ENCODE results near the gene RHOU.
A peak's percentile ranks its signal among the peaks of the same experiment; 100 is the strongest.
"Not testable (repeated sequence)": the region's sequence is repeated elsewhere in the genome, so short reads cannot be mapped to it uniquely, and the experiment has no call there.

RHOU gene

DNA sequence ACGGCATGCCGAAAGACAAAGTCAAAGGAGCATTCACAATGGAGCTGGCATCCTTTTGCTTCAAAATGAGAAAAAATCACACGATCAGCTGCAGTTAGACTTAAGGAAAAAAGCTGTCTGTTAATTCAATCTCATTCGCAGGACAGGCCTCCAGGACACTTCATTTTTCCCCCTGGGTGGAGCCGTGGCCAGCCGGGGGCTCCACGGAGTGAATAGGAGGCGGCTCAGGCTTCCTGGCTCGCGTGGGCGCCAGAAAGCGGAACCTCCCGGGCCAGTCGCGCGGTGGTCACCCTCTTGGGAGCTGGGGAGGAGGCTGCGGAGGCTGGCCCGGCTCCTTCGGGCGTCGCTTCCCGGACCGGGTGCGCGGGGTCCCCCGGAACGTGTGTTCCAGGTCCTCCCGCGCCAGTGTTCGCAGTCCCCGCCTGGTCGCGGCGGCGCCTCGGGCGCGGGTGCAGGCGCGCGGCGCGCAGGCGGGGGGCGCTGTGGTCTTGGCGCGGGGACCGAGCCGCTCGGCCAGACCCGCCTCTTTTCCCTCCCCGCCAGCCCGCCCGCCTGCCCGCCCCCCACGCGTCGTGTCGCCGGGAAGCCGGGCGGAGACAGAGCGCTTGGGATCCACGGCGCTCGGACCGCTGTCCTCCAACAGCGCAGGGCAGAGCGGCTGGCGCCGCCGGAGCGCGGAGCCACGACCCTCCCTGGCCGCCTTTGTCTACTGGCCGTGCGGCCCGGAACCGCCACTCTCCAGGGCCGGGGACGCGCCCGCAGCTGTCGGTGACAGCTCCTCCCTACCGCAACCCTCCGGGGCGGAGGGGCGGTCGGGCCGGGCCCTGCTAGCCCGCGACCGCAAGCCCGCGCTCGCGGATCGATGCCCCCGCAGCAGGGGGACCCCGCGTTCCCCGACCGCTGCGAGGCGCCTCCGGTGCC is at the start of gene RHOU:
TSS of gene RHOU (plus strand) at position 599 of the 921 bp plus-strand sequence. CDS start at position 863, 264 bp downstream.
- peak; percentile 88 for DNase-seq

DNA sequence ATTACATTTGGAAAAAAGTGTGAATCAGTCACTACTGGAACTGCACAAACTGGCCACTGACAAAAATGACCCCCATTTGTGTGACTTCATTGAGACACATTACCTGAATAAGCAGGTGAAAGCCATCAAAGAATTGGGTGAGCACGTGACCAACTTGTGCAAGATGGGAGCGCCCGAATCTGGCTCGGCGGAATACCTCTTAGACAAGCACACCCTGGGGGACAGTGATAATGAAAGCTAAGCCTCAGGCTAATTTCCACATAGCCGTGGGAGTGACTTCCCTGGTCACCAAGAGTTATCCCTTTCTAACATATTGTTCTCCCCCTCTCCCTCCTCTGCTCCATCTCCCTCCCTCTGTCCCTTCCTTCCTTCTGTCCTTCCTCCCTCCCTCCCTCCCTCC is 47.7 kb upstream of the RHOU start:
- no peak for DNase-seq

- no peak for DNase-seq
Observed at GRCh38 chr1:228689255-228689654, 46.0 kb upstream of the RHOU start.

GRCh38 chr1:228691211-228691610 is 44.1 kb upstream of the RHOU start:
- no peak for DNase-seq

GRCh38 chr1:228691926-228692325 is 43.4 kb upstream of the RHOU start:
- DNase-seq = no peak

- DNase-seq = not testable (repeated sequence)
Observed at GRCh38 chr1:228694447-228694846, 40.8 kb upstream of the RHOU start.

DNA sequence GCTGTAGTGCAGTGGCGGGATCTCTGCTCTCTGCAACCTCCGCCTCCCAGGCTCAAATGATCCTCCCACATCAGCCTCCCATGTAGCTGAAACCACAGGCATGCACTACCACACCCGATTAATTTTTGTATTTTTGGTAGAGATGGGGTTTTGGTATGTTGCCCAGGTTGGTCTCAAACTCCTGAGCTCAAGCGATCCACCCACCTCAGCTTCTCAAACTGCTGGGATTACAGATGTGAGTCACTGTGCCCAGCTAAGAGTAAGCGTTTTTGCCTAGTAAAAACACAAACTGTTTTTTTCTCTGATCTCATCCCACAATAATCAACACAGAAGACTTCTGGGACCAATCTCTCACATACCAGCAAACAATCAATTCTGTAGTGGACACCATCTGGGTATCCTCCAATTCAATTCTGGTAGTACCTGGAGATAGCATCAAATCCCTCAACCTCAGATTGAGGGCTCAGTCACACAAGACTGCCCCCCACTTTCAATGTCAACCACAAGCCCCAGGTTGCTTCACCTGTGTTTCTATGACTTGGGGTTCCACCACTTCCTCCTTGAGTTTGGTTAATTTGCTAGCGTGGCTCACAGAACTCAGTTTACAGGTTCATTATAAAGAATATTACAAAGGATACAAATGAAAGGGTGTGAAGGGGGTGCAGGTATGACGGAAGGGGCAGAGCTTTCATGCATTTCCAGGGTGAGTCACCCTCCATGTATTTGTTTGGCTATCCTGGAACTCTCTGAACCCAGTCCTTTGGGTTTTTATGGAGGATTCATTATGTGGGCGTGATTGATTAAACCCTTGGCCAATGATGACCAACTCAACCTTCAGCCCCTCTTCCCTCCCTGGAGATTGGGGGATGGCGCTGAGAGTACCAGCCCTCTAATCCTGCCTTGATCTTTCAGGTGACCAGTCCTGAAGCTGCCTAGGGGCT is 40.0 kb upstream of the RHOU start:
- no peak for DNase-seq

DNA sequence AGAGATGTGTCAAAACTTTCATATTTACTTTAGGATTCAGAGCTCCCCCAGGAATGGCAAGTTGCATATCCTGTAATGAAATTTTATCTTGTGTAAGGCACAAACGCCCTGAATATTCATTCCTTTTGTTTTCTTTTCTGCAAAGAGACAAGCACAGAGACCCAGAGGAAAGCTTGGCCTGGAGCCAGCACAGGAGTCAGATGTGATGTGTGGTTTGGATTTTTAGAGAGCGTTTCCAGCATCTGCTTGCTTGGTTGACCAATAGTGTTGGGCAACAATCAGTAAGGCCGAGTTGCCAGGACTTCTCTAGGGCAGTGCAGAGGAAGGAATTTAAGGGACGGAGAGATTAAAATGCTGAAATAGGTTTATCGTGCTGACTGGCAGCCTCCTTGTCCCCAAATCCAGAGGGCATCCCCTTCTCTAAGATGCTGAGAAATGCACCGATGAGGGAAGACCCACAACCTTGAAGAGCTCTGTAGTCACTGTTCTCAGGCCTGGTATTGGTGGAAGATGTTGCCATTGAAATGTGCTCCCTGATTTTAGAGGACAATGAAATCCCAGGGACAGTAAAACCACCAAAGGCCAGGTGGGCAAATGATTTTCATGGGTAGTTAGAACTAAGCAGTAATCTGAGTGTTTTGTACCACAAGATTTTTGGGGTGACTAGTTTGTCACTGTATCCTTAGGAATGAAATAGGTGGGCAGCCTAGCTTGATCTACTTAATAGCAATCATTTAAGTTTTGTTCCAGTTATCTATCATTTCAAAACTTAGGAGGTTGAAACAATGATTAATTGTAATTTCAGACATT is 37.9 kb upstream of the RHOU start:
- DNase-seq = peak; percentile 53

DNA sequence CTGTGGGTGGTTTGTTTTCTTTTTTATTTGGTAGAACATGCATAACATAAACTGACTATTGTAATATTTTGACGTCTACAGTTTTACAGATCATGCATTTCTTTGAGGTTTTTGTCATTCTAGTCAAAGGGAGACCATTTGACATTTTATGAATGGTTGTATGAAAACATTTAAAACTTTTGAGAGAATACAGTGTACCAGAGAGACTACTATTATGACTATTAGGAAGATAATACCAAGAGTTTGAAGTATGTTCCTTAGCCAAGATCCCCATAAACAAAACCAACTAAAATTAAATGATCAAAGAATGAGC is 37.3 kb upstream of the RHOU start:
- no peak for DNase-seq

GRCh38 chr1:228702433-228702832 is 32.8 kb upstream of the RHOU start:
- no peak for DNase-seq

GRCh38 chr1:228706305-228706704 is 29.0 kb upstream of the RHOU start:
- no peak for DNase-seq

DNA sequence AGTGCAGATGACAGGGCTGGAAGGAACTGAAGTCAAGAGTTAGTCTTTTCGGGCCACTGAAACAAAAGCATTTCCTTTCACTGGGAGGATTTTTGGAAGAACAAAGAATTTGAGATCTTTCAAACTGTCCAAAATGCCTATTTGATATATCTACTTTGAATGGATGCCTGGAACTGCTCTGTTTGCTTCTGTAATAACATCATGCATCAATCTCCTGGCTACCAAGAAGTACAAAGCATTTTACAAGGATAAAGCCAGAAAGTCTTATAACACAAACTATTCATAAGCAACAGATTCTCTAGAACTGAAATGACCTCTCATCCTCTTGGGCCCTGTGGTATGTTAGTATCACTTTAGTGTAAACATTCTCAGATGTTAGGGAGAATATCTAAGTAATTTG is 18.2 kb upstream of the RHOU start:
- no peak for DNase-seq

DNA sequence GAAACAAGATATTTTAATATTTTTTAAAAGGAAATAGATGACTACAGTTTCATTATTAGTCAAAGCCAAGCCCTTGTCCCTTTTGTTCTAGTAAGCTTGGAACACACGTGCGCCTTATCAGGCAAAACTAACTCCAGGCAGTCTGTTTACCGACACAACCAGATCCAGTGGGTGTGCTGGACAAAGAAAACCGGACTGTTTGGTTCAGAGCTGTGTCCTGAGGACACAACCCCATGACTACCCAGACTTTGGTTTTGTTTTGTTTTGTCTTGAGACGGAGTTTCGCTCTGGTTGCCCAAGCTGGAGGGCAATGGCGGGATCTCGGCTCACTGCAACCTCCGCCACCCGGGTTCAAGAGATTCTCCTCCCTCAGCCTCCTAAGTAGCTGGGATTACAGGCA is 13.9 kb upstream of the RHOU start:
- no peak for DNase-seq

DNA sequence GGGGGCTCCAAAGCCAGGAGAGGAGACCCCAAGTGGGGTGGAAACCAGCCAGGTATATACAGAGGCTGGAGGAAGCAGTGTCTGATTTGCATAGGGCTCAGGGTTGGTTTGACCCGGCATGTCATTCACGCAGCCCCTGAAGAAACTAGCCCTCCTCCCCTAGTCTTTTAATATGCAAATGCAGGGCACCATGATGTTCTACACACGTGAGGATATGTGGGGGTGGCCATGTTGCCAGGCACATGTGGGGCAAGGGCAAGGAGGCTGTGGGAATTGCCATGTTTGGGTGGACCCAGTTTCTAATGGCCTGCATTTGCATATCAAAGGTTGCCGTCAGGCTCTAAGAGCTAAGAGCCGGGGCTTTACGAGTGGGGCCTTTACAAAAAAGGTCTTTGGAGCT is 12.0 kb upstream of the RHOU start:
- DNase-seq = no peak

DNA sequence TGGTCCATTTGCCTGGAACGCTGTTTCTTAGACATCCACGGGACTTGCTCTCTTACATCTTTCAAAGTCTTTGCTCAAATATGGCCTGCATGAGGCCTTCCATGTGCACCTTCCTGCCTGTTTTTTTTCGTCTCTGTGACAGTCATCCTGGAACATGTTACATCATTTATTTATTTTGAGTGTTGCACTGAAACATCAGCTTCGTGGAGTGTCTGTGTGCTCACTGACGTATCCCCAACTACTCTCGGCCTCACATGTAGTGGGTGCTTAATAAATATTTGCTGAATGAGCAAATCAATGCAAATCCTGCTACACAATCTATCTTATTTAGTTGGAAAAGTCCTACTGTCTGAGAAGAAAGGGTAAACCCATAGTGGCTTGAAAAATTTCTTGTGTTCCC is 11.4 kb upstream of the RHOU start:
- no peak for DNase-seq

GRCh38 chr1:228725178-228725577 is 10.1 kb upstream of the RHOU start:
- DNase-seq = no peak

- DNase-seq = no peak
Observed at GRCh38 chr1:228727681-228728171, 7.6 kb upstream of the RHOU start.

DNA sequence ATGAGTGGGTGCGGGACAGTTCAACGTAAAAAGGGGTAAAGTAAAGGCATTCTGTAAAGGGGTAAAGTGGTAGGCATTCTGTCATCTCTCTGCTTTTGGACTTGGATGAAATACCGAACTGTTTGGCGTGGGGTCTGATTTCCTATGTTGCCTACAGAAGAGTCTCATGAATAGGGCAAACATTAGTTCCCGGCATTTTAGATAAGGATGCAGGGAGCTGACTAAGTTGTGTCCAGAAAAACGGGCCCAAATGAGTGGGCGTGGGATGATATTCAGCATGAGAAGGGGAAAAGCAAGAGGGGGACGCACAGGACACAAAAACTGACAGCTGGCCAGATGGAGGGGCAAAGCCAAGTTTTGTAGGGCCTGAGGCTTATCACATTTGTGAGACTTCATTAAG is 2.9 kb upstream of the RHOU start:
- DNase-seq = no peak

GRCh38 chr1:228733576-228733975 is 1.7 kb upstream of the RHOU start:
- DNase-seq = no peak

- peak; percentile 54 for DNase-seq
Observed at GRCh38 chr1:228735871-228736586, 750 bp downstream of the RHOU start.

- no peak for DNase-seq
Observed at GRCh38 chr1:228736844-228737445, 1.7 kb downstream of the RHOU start.

DNA sequence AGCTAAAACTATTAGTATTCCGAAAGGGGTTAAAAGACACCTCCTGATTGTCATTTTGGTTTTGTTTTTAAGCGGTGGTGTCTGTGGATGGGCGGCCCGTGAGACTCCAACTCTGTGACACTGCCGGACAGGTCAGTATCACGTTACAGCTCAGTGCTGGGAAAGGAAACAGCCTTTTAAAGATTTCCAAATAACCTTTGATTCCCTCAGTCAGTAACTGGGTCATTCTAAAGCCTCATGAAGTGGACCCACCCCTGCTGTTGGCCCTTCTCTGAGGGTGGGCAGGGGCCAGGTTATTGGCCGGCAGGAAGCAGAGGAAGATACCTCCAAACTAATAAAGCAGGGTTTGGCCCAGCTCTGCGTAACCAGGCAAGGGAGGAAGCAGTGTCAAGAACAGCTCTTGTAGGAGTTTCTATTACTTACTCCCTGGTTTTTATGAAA is 2.3 kb downstream of the RHOU start:
- no peak for DNase-seq

Measured in femur (tissue), 1 donor.